ENCODE measurements around the gene ALG12. TPM values are rescaled to one million over a fixed set of nuclear protein-coding genes. Genes with fewer than 3 reads are reported as not detected.

ALG12 gene
- total RNA-seq, 1 experiment from 2014 or later, result 18.6 TPM

GRCh38 chr22:49873228-49873940 lies 44.9 kb downstream of the ALG12 start:
- no peaks in the 10 kb centered on the region for H3K4me1 ChIP-seq (ENCODE audit: insufficient read depth, low read length, poor library complexity, severe bottlenecking)
- no peak for TF ChIP-seq EZH2 (IDR thresholded peaks at IDR 0.05; ENCODE audit: borderline replicate concordance, low read depth, low read length, poor library complexity, severe bottlenecking)
- no peak for TF ChIP-seq CTCF (conservative IDR thresholded peaks at IDR 0.05; ENCODE audit: low read depth, low read length)
- no TSS peak for BruUV-seq (replicated peaks)
- intact Hi-C loops (cut with micrococcal nuclease; ENCODE audit: unreplicated experiment), result no loop called here
- peaks cover 12% of the 10 kb centered on the region for H3K9me3 ChIP-seq (ENCODE audit: low read depth, low read length, poor library complexity, severe bottlenecking)
- DNase-seq (ENCODE audit: low spot score), result no peak
- ChIA-PET CTCF (no interaction called here), POLR2A (ENCODE audit: low non-redundant PET) (no interaction called here)
- peaks cover 9% of the 10 kb centered on the region for H3K36me3 ChIP-seq (ENCODE audit: insufficient read depth, low read length, poor library complexity, severe bottlenecking)
- H3K4me3 ChIP-seq (ENCODE audit: low read depth, low read length, poor library complexity, severe bottlenecking), result no peak overlapping the region
- no peak overlapping the region for H3K27ac ChIP-seq (ENCODE audit: low read depth, low read length, poor library complexity, severe bottlenecking)
- no peaks in the 10 kb centered on the region for H3K27me3 ChIP-seq (replicated peaks; ENCODE audit: insufficient read depth, low read depth, low read length, poor library complexity)

- H3K27ac ChIP-seq (ENCODE audit: low read depth, low read length, poor library complexity, severe bottlenecking), result no peak overlapping the region
- no TSS peak for BruUV-seq (replicated peaks)
- H3K27me3 ChIP-seq (replicated peaks; ENCODE audit: insufficient read depth, low read depth, low read length, poor library complexity), result no peaks in the 10 kb centered on the region
- DNase-seq (ENCODE audit: low spot score), result no peak
- no peak for TF ChIP-seq CTCF (conservative IDR thresholded peaks at IDR 0.05; ENCODE audit: low read depth, low read length)
- no peak for TF ChIP-seq EZH2 (IDR thresholded peaks at IDR 0.05; ENCODE audit: borderline replicate concordance, low read depth, low read length, poor library complexity, severe bottlenecking)
- peaks cover 12% of the 10 kb centered on the region for H3K9me3 ChIP-seq (ENCODE audit: low read depth, low read length, poor library complexity, severe bottlenecking)
- intact Hi-C loops (cut with micrococcal nuclease; ENCODE audit: unreplicated experiment), result no loop called here
- no peaks in the 10 kb centered on the region for H3K4me1 ChIP-seq (ENCODE audit: insufficient read depth, low read length, poor library complexity, severe bottlenecking)
- H3K36me3 ChIP-seq (ENCODE audit: insufficient read depth, low read length, poor library complexity, severe bottlenecking), result peaks cover 6% of the 10 kb centered on the region
- POLR2A ChIA-PET (ENCODE audit: low non-redundant PET), result no interaction called here
- H3K4me3 ChIP-seq (ENCODE audit: low read depth, low read length, poor library complexity, severe bottlenecking), result no peak overlapping the region
- CTCF ChIA-PET, result no interaction called here
These were observed 45.9 kb downstream of the ALG12 start for GRCh38 chr22:49872347-49872746.

GRCh38 chr22:49871482-49871881 lies 46.8 kb downstream of the ALG12 start:
- intact Hi-C loops (cut with micrococcal nuclease; ENCODE audit: unreplicated experiment), result no loop called here
- Histone ChIP-seq H3K9me3 (ENCODE audit: low read depth, low read length, poor library complexity, severe bottlenecking) (peaks cover 16% of the 10 kb centered on the region), H3K4me3 (ENCODE audit: low read depth, low read length, poor library complexity, severe bottlenecking) (no peak overlapping the region), H3K27me3 (replicated peaks; ENCODE audit: insufficient read depth, low read depth, low read length, poor library complexity) (no peaks in the 10 kb centered on the region), H3K27ac (ENCODE audit: low read depth, low read length, poor library complexity, severe bottlenecking) (no peak overlapping the region), H3K36me3 (ENCODE audit: insufficient read depth, low read length, poor library complexity, severe bottlenecking) (peaks cover under 1% of the 10 kb centered on the region), H3K4me1 (ENCODE audit: insufficient read depth, low read length, poor library complexity, severe bottlenecking) (no peaks in the 10 kb centered on the region)
- no TSS peak for BruUV-seq (replicated peaks)
- TF ChIP-seq CTCF (conservative IDR thresholded peaks at IDR 0.05; ENCODE audit: low read depth, low read length), result no peak
- no peak for TF ChIP-seq EZH2 (IDR thresholded peaks at IDR 0.05; ENCODE audit: borderline replicate concordance, low read depth, low read length, poor library complexity, severe bottlenecking)
- ChIA-PET CTCF (no interaction called here), POLR2A (ENCODE audit: low non-redundant PET) (no interaction called here)
- DNase-seq (ENCODE audit: low spot score), result peak; percentile 25
